Chondrocyte (in vitro differentiated cells): ENCODE data around the gene ZFYVE9. TPM values are rescaled to one million over a fixed set of nuclear protein-coding genes. Genes with fewer than 3 reads are reported as not detected.
"Not testable (repeated sequence)": the region's sequence is repeated elsewhere in the genome, so short reads cannot be mapped to it uniquely, and the experiment has no call there.

Experiments
- DNase-seq: peaks from one replicate; pipeline ENCODE4 v3.0.0; 2021; ENCODE audit warnings: mixed read lengths, low spot score
- H3K27ac Mint-ChIP-seq: one replicate; pipeline ENCODE4 v1.8.0; 2021; ENCODE audit warnings: mild to moderate bottlenecking, moderate library complexity, mixed read lengths; ENCODE audit not compliant: unreplicated experiment
- H3K27me3 Mint-ChIP-seq: 2 replicates; pipeline ENCODE4 v1.8.0; 2021; ENCODE audit warnings: low read depth, mixed read lengths
- H3K36me3 Mint-ChIP-seq: 2 replicates; pipeline ENCODE4 v1.8.0; 2021; ENCODE audit warnings: low read depth, mixed read lengths
- H3K4me1 Mint-ChIP-seq: 2 replicates; pipeline ENCODE4 v1.8.0; 2021; ENCODE audit warnings: low read depth, mild to moderate bottlenecking, mixed read lengths
- H3K4me3 Mint-ChIP-seq: one replicate; pipeline ENCODE4 v1.8.0; 2021; ENCODE audit warnings: mild to moderate bottlenecking, moderate library complexity, mixed read lengths; ENCODE audit not compliant: unreplicated experiment
- H3K9me3 Mint-ChIP-seq: 2 replicates; pipeline ENCODE4 v1.8.0; 2021; ENCODE audit warnings: low read depth, mixed read lengths
- total RNA-seq: library from RNA; stranded (reverse); gene quantifications from 3 replicates; pipeline ENCODE4 v1.2.1, GENCODE V29; 2021
- TF ChIP-seq, protein P1 (sequence below): fragments of 200-600 bp; sonication (generic); IDR thresholded peaks from 2 replicates; pipeline ENCODE4 v1.5.0; 2021; ENCODE audit warnings: antibody characterized with exemption, mild to moderate bottlenecking, moderate library complexity

ZFYVE9 gene
- total RNA-seq, 1 donor from 2014 or later: 20.9 TPM

DNA sequence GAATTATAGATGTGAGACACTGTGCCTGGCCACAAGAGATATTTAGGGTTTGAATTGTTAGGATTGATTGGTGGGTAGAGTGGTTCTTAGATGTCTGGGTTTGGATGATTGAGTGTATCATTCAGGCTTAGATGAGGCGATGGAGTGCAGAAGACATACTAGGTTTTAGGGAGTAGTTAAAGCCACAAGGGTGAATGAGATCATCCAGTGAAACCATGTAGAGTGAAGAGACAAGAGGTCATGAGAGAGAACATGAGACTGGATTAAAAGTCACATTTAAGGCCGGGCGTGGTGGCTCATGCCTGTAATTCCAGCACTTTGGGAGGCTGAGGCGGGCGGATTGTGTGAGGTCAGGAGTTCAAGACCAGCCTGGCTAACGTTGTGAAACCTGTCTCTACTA lies 37.2 kb downstream of the ZFYVE9 start:
- Mint-ChIP-seq H3K36me3 (no peaks in the 10 kb centered on the region), H3K27ac (no peak overlapping the region), H3K4me1 (peaks cover 4% of the 10 kb centered on the region), H3K27me3 (no peaks in the 10 kb centered on the region), H3K9me3 (peaks cover 7% of the 10 kb centered on the region), H3K4me3 (no peak overlapping the region)
- TF ChIP-seq, protein P1, sequence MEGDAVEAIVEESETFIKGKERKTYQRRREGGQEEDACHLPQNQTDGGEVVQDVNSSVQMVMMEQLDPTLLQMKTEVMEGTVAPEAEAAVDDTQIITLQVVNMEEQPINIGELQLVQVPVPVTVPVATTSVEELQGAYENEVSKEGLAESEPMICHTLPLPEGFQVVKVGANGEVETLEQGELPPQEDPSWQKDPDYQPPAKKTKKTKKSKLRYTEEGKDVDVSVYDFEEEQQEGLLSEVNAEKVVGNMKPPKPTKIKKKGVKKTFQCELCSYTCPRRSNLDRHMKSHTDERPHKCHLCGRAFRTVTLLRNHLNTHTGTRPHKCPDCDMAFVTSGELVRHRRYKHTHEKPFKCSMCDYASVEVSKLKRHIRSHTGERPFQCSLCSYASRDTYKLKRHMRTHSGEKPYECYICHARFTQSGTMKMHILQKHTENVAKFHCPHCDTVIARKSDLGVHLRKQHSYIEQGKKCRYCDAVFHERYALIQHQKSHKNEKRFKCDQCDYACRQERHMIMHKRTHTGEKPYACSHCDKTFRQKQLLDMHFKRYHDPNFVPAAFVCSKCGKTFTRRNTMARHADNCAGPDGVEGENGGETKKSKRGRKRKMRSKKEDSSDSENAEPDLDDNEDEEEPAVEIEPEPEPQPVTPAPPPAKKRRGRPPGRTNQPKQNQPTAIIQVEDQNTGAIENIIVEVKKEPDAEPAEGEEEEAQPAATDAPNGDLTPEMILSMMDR: no peak
- DNase-seq: no peak

DNA sequence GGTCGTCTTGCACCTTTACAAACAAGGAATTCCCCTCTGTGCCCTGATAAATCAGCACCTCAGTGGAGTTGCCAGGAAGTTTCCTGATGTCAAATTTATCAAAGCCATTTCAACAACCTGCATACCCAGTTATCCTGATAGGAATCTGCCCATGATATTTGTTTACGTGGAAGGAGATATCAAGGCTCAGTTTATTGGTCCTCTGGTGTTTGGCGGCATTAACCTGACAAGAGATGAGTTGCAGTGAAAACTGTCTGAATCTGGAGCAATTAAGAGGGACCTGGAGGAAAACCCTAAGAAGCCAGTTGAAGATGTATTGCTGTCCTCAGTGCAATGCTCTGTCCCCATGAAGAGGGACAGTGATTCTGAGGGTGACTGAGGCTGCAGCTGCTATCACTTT lies 38.3 kb downstream of the ZFYVE9 start:
- H3K9me3 Mint-ChIP-seq: peaks cover 4% of the 10 kb centered on the region
- H3K36me3 Mint-ChIP-seq: no peaks in the 10 kb centered on the region
- H3K27me3 Mint-ChIP-seq: no peaks in the 10 kb centered on the region
- no peak overlapping the region for H3K27ac Mint-ChIP-seq
- DNase-seq: no peak
- H3K4me1 Mint-ChIP-seq: peaks cover 4% of the 10 kb centered on the region
- no peak overlapping the region for H3K4me3 Mint-ChIP-seq
- TF ChIP-seq, protein P1: no peak

DNA sequence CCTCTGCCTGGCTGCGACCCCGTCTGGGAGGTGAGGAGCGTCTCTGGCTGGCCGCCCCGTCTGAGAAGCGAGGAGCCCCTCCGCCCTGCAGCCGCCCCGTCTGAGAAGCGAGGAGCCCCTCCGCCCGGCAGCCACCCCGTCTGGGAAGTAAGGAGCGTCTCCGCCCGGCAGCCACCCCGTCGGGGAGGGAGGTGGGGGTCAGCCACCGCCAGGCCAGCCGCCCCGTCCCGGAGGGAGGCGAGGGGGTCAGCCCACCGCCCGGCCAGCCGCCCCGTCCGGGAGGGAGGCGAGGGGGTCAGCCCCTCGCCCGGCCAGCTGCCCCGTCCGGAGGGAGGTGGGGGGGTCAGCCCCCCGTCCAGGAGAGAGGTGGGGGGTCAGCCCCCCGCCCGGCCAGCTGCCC lies 39.9 kb downstream of the ZFYVE9 start:
- H3K27me3 Mint-ChIP-seq: not testable (repeated sequence)

DNA sequence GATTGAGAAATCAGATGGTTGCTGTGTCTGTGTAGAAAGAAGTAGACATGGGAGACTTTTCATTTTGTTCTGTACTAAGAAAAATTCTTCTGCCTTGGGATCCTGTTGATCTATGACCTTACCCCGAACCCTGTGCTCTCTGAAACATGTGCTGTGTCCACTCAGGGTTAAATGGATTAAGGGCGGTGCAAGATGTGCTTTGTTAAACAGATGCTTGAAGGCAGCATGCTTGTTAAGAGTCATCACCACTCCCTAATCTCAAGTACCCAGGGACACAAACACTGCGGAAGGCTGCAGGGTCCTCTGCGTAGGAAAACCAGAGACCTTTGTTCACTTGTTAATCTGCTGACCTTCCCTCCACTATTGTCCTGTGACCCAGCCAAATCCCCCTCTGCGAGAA lies 40.4 kb downstream of the ZFYVE9 start:
- not testable (repeated sequence) for H3K27ac Mint-ChIP-seq, H3K9me3 Mint-ChIP-seq

More for the DNA sequence above, 39.9 kb downstream of the ZFYVE9 start:
- H3K4me1 Mint-ChIP-seq: peaks cover 14% of the 10 kb centered on the region
- H3K9me3 Mint-ChIP-seq, H3K36me3 Mint-ChIP-seq, H3K4me3 Mint-ChIP-seq, H3K27ac Mint-ChIP-seq, DNase-seq: not testable (repeated sequence)

DNA sequence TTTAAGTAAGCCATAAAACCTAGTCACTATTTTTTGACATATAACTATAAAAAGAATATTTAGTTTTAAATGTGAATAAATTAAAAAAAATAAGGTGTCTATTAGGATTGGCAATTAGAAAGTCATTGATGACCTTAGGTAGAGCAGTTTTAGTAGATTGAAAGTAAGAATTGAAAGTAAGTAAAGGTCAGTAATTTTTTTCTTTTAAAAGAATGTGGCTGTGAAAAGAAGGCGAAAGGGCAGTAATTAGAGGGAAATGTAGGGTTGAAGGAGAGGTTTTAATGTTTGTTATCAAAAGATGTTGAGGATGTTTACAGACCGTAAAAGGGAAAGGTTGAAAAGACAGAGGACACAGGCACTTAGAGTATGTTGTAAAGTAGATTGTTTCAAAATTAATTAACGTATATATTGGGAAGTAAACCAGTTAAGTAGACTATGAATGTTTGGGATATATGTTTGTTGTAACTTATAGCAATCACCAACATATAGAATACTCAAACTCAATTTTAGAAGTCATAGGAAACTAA lies 41.0 kb downstream of the ZFYVE9 start:
- no peak overlapping the region for H3K27ac Mint-ChIP-seq
- TF ChIP-seq, protein P1: no peak
- no peak overlapping the region for H3K4me3 Mint-ChIP-seq
- H3K4me1 Mint-ChIP-seq: peaks cover 15% of the 10 kb centered on the region
- H3K27me3 Mint-ChIP-seq: no peaks in the 10 kb centered on the region
- H3K9me3 Mint-ChIP-seq: peaks cover 12% of the 10 kb centered on the region
- no peak for DNase-seq
- peaks cover 2% of the 10 kb centered on the region for H3K36me3 Mint-ChIP-seq

More for the DNA sequence above, 40.4 kb downstream of the ZFYVE9 start:
- H3K36me3 Mint-ChIP-seq, H3K4me3 Mint-ChIP-seq, DNase-seq, H3K27me3 Mint-ChIP-seq: not testable (repeated sequence)
- peaks cover 15% of the 10 kb centered on the region for H3K4me1 Mint-ChIP-seq

DNA sequence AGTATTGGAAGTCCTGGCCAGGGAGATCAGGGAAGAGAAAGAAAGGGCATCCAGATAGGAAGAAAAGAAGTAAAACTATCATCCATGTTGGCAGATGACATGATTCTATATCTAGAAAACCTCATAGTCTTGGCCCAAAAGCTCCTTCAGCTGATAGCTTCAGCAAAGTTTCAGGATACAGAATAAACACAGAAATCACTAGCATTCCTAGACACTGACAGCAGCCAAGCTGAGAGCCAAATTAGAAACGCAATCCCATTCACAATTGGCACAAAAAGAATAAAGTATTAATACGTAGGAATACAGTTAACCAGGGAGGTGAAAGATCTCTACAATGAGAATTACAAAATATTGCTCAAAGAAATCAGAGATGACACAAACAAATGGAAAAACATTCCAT lies 44.6 kb downstream of the ZFYVE9 start:
- H3K9me3 Mint-ChIP-seq: peaks cover 12% of the 10 kb centered on the region
- H3K27me3 Mint-ChIP-seq: no peaks in the 10 kb centered on the region
- no peak for DNase-seq
- H3K27ac Mint-ChIP-seq: peak overlapping the region; percentile 87
- peaks cover 2% of the 10 kb centered on the region for H3K36me3 Mint-ChIP-seq
- H3K4me1 Mint-ChIP-seq: peaks cover 20% of the 10 kb centered on the region
- no peak overlapping the region for H3K4me3 Mint-ChIP-seq
- TF ChIP-seq, protein P1: no peak
